ENCODE measurements around the gene CRIP3.
"Not testable (repeated sequence)": the region's sequence is repeated elsewhere in the genome, so short reads cannot be mapped to it uniquely, and the experiment has no call there.

Gene CRIP3

DNA sequence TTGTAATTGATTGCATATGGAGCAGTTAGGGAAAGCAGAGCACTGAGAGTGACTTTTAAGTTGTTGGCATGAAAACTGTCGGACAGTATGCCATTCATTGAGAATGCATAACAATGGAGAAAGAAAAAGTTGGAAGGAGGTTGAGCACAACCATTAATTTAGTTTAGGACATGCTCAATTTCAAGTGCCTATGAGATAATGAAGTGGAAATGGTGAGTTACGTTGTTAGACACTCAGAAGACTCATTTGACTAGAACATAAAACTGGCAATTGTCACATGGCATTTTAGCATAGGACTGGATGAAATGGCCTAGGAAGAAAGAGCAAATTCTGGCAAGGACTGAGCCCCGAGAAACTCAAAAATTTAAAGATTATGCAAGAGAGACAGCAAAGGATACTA lies 38.8 kb upstream of the CRIP3 start:
- no peak overlapping the region for H3K9ac ChIP-seq (ENCODE audit: low read length)
- H3K4me2 ChIP-seq (ENCODE audit: low read length) = no peak overlapping the region
- H3K9me2 ChIP-seq (ENCODE audit: low read depth, low read length) = no peaks in the 10 kb centered on the region
- no peak overlapping the region for H3K27ac ChIP-seq (ENCODE audit: low read depth, low read length, poor library complexity, severe bottlenecking)
- no peaks in the 10 kb centered on the region for H3F3A ChIP-seq (ENCODE audit: insufficient read depth, low read length)
- no peaks in the 10 kb centered on the region for H3K27me3 ChIP-seq (ENCODE audit: insufficient read depth, low read length)
- H3K4me1 ChIP-seq (ENCODE audit: insufficient read depth, low read length, severe bottlenecking) = no peaks in the 10 kb centered on the region
- no peaks in the 10 kb centered on the region for H3K9me3 ChIP-seq (ENCODE audit: low read length)
- H4K20me1 ChIP-seq (ENCODE audit: insufficient read depth, low read length) = no peaks in the 10 kb centered on the region
- no peak overlapping the region for H3K4me3 ChIP-seq (ENCODE audit: low read depth, low read length, poor library complexity, severe bottlenecking)
- no peak overlapping the region for H2AFZ ChIP-seq (ENCODE audit: low read length)
- TF ChIP-seq, protein P1, sequence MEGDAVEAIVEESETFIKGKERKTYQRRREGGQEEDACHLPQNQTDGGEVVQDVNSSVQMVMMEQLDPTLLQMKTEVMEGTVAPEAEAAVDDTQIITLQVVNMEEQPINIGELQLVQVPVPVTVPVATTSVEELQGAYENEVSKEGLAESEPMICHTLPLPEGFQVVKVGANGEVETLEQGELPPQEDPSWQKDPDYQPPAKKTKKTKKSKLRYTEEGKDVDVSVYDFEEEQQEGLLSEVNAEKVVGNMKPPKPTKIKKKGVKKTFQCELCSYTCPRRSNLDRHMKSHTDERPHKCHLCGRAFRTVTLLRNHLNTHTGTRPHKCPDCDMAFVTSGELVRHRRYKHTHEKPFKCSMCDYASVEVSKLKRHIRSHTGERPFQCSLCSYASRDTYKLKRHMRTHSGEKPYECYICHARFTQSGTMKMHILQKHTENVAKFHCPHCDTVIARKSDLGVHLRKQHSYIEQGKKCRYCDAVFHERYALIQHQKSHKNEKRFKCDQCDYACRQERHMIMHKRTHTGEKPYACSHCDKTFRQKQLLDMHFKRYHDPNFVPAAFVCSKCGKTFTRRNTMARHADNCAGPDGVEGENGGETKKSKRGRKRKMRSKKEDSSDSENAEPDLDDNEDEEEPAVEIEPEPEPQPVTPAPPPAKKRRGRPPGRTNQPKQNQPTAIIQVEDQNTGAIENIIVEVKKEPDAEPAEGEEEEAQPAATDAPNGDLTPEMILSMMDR (IDR thresholded peaks at IDR 0.05; ENCODE audit: low read length) = no peak
- no peak for TF ChIP-seq EZH2 (IDR thresholded peaks at IDR 0.05; ENCODE audit: borderline replicate concordance, low read length)
- no peaks in the 10 kb centered on the region for H3K79me2 ChIP-seq (ENCODE audit: insufficient read depth, low read length)
- peaks cover 77% of the 10 kb centered on the region for H3K36me3 ChIP-seq (ENCODE audit: insufficient read depth, low read length)

DNA sequence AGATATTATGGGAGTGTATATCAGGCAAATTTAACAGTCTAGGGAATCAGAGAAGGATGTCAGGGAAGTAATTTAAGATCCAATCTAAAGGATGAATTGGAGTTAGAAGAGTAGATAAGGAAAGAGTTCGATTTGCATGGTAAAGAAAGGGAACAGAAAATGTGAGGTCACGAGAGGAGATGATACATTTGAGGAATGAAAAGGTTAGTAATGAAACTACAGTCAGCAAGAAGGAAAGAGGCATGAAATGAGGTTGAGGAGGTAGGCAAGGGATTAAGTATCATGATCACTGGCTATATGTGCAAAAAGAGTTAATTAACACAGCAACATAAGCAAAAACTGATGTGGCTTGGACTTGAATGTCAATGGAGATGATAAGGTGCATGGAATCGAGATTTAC lies 38.4 kb upstream of the CRIP3 start:
- no peak overlapping the region for H3K4me3 ChIP-seq (ENCODE audit: low read depth, low read length, poor library complexity, severe bottlenecking)
- H3K9me2 ChIP-seq (ENCODE audit: low read depth, low read length) = no peaks in the 10 kb centered on the region
- no peaks in the 10 kb centered on the region for H3K27me3 ChIP-seq (ENCODE audit: insufficient read depth, low read length)
- H3K79me2 ChIP-seq (ENCODE audit: insufficient read depth, low read length) = no peaks in the 10 kb centered on the region
- H3F3A ChIP-seq (ENCODE audit: insufficient read depth, low read length) = no peaks in the 10 kb centered on the region
- H3K27ac ChIP-seq (ENCODE audit: low read depth, low read length, poor library complexity, severe bottlenecking) = no peak overlapping the region
- no peak overlapping the region for H2AFZ ChIP-seq (ENCODE audit: low read length)
- no peak overlapping the region for H3K9ac ChIP-seq (ENCODE audit: low read length)
- peaks cover 77% of the 10 kb centered on the region for H3K36me3 ChIP-seq (ENCODE audit: insufficient read depth, low read length)
- no peak overlapping the region for H3K4me2 ChIP-seq (ENCODE audit: low read length)
- TF ChIP-seq, protein P1 (IDR thresholded peaks at IDR 0.05; ENCODE audit: low read length) = no peak
- no peak for TF ChIP-seq EZH2 (IDR thresholded peaks at IDR 0.05; ENCODE audit: borderline replicate concordance, low read length)
- no peaks in the 10 kb centered on the region for H4K20me1 ChIP-seq (ENCODE audit: insufficient read depth, low read length)
- no peaks in the 10 kb centered on the region for H3K4me1 ChIP-seq (ENCODE audit: insufficient read depth, low read length, severe bottlenecking)
- H3K9me3 ChIP-seq (ENCODE audit: low read length) = no peaks in the 10 kb centered on the region

DNA sequence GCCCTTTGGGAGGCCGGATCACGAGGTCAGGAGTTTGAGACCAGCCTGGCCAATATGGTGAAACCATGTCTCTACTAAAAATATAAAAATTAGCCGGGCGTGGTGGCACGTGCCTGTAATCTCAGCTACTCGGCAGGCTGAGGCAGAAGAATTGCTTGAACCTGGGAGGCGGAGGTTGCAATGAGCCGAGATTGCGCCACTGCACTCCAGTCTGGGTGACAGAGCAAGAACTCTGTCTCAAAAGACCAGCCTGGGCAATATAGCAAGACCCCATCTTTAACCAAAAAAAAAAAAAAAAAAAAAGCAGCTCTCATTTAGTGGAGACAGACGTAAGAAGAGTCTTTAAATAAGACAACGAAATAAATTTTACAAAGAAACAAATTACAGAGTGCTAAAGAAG lies 37.6 kb upstream of the CRIP3 start:
- not testable (repeated sequence) for H3K27me3 ChIP-seq (ENCODE audit: insufficient read depth, low read length); H3K9me2 ChIP-seq (ENCODE audit: low read depth, low read length); H3K27ac ChIP-seq (ENCODE audit: low read depth, low read length, poor library complexity, severe bottlenecking); H4K20me1 ChIP-seq (ENCODE audit: insufficient read depth, low read length); H3K4me3 ChIP-seq (ENCODE audit: low read depth, low read length, poor library complexity, severe bottlenecking); H3K4me2 ChIP-seq (ENCODE audit: low read length); H2AFZ ChIP-seq (ENCODE audit: low read length); H3K4me1 ChIP-seq (ENCODE audit: insufficient read depth, low read length, severe bottlenecking); H3K9me3 ChIP-seq (ENCODE audit: low read length); H3F3A ChIP-seq (ENCODE audit: insufficient read depth, low read length); H3K79me2 ChIP-seq (ENCODE audit: insufficient read depth, low read length); H3K9ac ChIP-seq (ENCODE audit: low read length)
- peaks cover 82% of the 10 kb centered on the region for H3K36me3 ChIP-seq (ENCODE audit: insufficient read depth, low read length)

DNA sequence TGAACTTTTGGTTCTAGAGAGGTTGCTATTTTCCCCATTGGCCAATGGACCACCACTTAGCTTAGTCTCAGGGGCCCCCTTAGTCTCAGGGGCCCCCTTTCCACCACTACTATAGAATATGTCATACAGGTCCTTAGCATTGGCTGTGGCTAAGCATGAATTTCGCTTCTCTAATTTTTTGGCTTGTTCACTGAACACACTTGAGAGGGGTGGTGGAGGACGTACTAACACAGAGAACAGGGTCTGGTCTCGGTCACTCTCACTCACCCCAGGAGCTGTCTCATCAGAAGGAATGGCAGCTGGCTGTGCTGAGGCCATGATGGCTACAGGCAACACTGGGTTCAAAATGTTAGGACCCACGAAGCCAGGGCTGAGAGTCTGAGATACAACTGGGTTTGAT lies 30.5 kb upstream of the CRIP3 start:
- no peak overlapping the region for H2AFZ ChIP-seq (ENCODE audit: low read length)
- H3K4me3 ChIP-seq (ENCODE audit: low read depth, low read length, poor library complexity, severe bottlenecking) = no peak overlapping the region
- H3K27ac ChIP-seq (ENCODE audit: low read depth, low read length, poor library complexity, severe bottlenecking) = no peak overlapping the region
- H3K9me2 ChIP-seq (ENCODE audit: low read depth, low read length) = no peaks in the 10 kb centered on the region
- no peak overlapping the region for H3K9ac ChIP-seq (ENCODE audit: low read length)
- H4K20me1 ChIP-seq (ENCODE audit: insufficient read depth, low read length) = no peaks in the 10 kb centered on the region
- no peaks in the 10 kb centered on the region for H3K27me3 ChIP-seq (ENCODE audit: insufficient read depth, low read length)
- no peaks in the 10 kb centered on the region for H3K4me1 ChIP-seq (ENCODE audit: insufficient read depth, low read length, severe bottlenecking)
- no peaks in the 10 kb centered on the region for H3K9me3 ChIP-seq (ENCODE audit: low read length)
- H3F3A ChIP-seq (ENCODE audit: insufficient read depth, low read length) = no peaks in the 10 kb centered on the region
- no peak overlapping the region for H3K4me2 ChIP-seq (ENCODE audit: low read length)
- H3K36me3 ChIP-seq (ENCODE audit: insufficient read depth, low read length) = peaks cover 74% of the 10 kb centered on the region
- H3K79me2 ChIP-seq (ENCODE audit: insufficient read depth, low read length) = no peaks in the 10 kb centered on the region
- TF ChIP-seq EZH2 (IDR thresholded peaks at IDR 0.05; ENCODE audit: borderline replicate concordance, low read length) = no peak
- TF ChIP-seq, protein P1 (IDR thresholded peaks at IDR 0.05; ENCODE audit: low read length) = no peak

Data from OCI-LY1 (cell line).